HG03342 (cell line): ENCODE results near the gene NCAM2.
"Not testable (repeated sequence)": the region's sequence is repeated elsewhere in the genome, so short reads cannot be mapped to it uniquely, and the experiment has no call there.

Source experiments
- ATAC-seq: cut with Tn5 transposase; IDR thresholded peaks from one replicate; pipeline ENCODE4 v1.9.1; 2021; ENCODE audit warnings: mild to moderate bottlenecking, moderate library complexity; ENCODE audit not compliant: unreplicated experiment

NCAM2 gene

DNA sequence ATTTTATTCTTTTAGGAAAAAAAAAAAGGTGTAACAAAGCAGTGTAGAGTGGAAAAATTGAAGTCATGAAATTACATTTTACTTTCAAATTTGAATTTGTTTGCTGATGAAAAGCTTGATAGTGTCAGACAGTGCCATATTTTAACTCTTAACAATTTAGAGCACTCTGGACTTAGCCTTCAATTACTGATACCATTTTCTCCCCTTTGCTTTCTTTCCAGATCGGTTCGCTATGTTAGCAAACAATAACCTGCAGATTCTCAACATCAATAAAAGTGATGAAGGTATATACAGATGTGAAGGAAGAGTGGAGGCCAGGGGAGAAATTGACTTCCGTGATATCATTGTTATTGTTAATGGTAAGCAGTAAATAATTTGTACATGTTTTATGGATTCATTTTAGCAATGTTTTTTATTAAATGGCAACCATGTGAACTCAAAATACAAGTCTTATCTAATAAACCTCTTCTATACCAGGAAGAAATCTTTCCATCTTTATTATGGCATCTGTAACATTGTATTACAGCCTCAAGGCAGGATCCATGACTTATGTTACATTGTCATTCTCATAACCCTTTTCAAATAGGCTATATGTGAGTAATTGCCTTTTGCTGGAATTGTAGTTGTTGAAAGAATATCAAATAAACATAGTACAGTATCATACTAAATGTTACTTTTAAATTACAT is 293.8 kb downstream of the NCAM2 start:
- ATAC-seq = no peak

DNA sequence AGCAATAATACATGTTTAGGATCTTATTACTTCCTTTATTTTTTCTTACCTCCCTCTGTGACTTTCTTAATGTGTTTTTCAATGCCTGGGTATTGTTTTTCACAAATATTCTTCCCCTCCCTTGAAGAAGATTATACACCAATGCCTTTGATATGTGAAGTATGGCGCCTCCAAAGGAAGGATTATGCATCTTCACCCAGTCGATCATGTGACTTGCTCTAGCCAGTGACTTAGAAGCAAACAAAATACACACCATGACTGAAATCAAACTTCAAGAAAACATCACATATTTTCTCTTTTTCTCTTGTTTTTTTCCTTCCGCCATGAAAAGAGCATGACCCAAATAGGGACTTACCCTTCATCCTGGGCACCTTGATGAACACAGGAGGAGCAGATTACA is 297.1 kb downstream of the NCAM2 start:
- no peak for ATAC-seq

DNA sequence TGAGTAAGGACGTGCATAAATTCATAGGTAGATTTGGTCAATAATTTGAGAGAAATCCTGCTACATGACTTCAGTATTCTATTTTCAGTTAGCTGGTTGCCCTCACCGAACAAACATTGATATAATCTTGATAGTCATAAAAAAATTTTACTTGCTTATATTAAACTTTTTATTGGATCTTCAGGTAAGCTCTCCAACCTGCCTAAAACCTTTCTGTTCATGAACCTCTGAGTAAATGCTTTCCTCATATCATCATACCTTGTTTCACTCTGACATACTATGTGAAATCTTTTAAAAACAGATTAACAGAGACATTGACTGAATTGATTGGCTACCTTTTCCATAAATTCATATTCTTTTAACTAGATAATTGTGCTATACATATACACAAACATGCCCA is 299.0 kb downstream of the NCAM2 start:
- no peak for ATAC-seq

DNA sequence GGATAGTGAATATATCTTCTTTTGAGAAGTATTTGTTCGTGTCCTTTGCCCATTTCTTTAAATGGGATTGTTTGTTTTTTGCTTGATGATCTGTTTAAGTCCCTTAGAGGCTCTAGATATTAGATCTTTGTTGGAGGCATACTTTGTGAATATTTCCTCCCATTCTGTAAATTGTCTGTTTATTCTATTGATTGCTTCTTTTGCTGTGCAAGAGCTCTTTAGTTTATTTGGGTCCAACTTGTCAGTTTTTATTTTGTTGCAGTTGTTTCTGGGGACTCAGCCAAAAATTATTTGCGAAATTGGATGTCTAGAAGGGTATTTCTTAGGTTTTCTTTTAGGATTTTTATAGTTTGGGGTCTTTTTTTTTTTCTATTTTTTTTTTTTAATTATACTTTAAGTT is 302.8 kb downstream of the NCAM2 start:
- no peak for ATAC-seq

DNA sequence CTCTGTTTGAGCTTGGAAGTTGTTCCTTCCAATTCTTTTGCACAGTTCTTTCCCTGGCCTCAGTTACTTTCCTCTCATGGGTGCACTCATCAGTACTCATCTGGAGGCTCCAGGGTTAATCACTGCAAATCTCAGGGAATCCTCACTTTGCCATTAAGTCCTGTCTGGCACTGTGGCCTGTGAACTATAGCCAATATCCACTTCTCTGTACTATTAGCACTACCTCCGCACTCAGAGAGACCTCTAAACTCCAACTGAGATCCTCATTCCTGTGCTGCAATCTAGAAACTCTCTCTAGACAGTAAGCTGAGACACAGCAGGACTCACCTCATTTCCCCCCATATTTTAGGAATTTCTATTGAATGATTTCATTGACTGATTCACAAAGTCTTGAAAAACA is 311.3 kb downstream of the NCAM2 start:
- ATAC-seq = no peak

DNA sequence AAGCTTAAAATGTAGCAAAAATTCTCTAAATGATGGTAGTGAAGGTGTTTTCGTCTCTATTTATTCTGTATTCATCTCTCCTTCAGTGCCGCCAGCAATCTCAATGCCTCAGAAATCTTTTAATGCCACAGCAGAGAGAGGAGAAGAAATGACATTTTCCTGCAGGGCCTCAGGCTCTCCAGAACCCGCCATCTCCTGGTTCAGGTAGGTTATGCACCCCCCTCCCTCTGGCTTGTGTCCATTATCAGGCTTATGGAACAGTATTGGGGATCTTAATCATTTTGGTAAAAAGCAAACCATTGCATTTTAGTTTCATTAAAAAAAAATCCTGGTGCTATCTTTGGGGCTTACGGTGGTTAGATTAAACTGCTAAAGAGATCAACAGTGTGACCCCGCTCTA is 326.1 kb downstream of the NCAM2 start:
- ATAC-seq = no peak

DNA sequence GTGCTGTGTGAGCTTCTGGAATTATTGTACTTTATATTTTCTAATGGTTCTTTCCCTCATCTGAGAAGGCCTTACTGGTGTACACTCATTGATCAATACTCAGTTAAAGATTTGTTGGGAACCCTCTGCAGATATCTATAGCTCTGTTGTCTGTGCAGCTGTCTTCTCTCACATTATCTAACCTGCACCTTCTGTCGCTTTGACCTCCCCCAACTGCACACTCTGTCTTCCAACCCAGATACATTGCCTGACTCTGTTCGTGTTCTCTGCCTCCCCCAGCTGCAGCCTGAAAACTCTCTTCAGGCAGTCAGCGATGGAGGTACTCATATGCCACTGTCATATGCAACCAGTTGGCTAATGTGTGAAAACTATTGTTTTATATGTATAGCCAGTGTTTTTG is 334.3 kb downstream of the NCAM2 start:
- no peak for ATAC-seq

DNA sequence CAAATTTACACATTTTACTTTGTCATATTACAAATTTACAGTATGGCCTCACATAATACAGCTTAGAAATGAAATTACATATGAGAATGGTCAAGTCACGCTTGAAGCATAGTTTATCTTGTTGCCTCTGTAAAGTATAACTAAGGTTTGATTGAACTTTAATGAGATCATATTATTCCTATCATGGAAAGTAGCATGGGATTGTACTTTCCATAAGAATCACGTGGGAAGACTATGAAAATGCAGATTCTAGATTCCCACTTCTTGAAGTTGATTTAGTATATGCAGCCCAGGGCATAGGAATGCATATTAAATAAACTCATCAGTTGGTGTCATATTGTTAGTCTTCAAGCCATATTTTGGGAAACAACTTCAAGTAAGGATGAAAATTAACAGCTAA is 342.8 kb downstream of the NCAM2 start:
- ATAC-seq = no peak

DNA sequence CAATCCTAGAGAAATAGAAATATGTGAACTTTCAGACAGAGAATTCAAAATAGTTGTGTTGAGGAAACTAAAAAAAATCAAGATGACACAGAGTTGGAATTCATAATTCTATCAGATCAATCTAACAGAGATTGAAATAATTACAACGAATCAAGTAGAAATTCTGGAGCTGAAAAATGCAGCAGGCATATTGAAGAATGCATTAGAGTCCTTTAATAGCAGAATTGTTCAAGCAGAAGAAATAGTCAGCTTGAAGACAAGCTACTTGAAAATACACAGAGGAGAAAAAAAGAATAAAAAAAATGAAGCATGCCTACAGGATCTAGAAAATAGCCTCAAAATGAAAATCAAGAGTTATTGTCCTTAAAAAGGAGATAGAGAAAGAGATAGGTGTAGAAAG is 347.1 kb downstream of the NCAM2 start:
- ATAC-seq = no peak

DNA sequence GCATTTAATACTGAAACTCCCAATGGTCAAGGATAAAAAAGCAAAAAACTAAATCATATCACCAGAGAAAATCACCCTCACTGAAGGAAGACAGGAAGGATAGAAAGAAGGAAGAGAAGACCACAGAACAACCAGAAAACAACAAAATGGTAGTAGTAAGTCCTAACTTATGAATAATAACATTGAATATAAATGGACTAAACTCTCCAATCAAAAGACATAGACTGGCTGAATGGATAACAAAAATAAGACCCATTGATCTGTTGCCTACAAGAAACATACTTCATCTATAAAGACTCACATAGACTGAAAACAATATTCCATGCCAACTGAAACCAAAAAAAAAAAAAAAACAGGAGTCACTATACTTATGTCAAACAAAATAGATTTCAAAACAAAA is 347.7 kb downstream of the NCAM2 start:
- ATAC-seq = no peak

DNA sequence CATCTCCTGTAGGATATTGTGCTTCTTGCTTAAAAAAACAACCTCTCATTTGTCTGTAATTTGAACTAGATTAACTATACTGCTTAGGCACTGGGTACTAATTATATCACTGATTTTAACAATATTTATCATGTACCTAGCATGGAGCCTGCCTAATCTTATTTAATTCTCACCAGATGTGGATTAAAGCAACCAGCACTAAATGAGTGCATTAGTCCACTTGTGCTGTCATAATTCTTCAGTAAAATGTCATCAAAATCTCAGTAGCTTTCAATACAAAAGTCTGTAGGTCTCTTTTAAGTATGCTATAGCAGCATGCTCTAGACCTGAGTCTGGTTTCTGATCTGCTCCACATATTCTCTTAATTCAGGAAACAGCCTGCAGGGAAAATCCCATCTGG is 368.1 kb downstream of the NCAM2 start:
- ATAC-seq = no peak

DNA sequence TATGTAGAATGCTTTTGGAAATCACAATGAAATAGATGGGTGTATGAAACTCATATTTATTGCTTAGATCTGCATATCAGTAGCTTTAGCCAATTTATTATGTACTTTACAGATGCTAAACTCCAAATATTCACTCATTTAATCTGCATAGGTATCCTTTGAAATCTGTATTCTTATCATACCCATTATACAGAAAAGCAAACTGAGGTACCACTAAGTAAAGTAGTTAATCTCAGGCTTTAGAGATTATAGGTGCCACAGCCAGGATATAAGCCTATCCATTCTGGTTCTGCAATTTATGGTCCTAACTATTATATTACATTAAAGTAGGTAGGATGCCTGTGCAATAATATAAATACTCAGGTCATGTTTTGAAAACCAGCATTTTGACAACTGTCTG is 369.4 kb downstream of the NCAM2 start:
- ATAC-seq = no peak

DNA sequence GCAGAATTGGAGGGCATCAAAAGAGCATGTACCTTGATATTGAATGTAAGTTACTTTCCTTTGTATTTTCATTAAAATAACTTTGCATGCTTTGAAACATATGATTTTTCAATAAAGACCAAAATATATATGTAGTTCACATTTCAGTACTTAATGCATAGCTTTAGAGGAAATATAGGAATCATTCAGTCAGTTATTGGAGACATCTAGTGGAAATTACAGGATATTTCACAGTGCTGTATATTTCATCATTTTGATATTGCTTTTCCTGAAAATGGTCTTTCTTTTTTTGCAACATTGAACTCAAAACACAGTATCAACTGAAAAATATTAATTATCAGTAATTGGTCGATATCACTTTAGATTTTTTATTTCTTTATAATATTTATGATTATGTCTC is 375.8 kb downstream of the NCAM2 start:
- ATAC-seq = no peak

DNA sequence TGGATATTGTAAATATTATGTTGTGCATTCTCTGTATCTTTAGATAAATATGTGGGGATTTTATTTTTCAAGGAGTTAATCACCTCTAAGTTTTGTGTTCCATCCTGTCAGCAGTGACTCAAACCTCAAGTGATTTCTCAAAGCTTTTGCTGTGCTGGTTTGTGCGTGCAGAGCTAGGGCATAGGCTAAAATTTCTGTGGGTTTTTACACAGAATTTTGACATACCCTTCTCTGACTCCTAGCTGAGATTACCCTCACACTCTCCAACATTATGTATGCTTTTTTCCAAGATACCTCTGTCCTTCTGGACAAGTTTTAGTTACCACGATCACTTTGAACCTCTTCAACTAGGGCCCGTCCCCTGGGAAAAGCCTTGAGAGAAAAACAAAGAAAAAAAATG is 384.9 kb downstream of the NCAM2 start:
- ATAC-seq = no peak

DNA sequence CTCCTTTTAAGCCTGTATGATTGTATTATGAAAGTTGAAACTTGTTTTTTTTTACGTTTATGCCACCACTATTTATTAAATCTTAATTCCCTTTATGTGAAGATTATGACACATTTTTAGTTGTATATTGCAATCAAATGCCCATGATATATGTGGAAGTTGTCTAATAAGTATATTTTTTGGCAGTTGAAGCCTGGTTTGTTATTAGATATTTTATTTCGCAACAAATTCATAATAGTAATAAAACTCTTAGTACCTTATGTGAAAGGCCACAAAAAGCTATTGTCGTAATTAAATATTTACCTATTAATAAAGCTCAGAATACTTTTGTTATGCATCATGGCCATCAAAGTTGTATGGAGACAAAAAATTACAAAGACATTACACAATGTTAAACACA is 386.8 kb downstream of the NCAM2 start:
- ATAC-seq = no peak

DNA sequence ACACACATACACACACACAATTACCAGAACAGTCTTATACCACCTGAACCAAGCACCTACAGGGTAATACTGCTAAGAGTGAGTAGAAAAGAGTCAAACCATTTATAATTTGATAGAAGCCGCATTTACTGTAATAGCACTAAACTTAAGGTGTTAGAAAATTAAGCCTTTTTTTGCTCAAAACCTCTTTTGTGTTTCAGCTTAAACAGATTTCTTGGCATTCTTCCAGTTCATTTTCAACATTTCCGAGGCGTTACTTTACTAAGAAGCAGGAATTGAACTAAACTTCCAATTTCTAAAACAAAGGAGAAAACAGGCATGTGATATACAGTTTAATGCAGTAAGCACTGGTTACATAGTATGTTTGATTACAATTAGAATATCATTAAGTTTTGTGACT is 387.2 kb downstream of the NCAM2 start:
- no peak for ATAC-seq

DNA sequence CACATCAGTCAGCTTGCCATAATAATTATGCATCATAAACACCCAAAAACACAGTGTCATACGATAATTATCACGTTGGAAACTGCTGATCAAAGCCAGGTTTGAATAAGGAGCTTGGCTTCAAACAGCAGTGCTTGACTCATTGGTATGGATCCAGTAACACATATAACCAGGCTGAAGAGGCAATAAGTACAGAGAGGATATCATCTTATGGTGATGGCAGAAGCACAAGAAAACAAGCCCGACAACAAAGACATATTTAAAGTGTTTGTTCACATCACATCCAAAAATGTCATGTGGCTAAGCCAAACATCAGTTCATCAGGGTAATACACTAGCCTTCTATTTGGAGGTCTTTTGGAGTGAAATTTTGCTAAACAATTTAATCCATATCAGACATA is 389.7 kb downstream of the NCAM2 start:
- no peak for ATAC-seq

DNA sequence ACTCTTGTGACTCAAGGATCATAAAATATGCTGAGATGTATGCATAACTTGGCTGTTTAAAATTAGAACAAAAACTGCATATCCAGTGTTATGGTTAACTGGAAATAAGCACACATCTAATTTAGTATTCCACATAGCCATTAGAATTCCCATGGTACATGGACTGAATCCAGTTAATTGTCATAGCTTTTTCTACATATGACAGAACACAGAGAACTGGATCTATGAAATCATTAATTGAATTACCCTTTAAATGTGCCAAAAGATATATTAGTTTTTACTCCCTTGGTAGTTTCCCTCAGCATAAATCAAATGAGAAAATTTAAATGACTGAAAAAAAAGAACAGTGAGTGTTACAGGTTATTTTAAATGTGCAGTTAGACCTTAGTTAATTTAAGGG is 395.9 kb downstream of the NCAM2 start:
- no peak for ATAC-seq

DNA sequence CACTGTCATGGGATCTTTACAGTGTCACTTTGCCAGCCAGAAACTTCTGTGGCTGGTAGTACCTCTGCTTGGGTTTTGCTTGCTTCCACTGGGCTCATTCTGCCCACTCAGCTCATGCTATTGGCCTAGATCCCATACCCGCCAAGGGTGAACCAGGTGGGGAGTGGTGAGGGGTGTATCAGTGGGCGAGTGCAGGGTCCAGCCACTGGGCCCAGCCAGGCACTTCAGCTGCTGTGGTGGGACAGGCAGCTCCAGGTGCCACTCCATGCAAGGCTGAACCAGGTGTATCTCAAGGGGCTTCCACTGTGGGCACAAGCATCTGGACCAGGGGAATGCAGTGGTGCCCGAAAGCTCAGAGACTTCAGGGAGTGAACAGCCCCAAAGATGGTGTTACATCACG is 398.2 kb downstream of the NCAM2 start:
- no peak for ATAC-seq

DNA sequence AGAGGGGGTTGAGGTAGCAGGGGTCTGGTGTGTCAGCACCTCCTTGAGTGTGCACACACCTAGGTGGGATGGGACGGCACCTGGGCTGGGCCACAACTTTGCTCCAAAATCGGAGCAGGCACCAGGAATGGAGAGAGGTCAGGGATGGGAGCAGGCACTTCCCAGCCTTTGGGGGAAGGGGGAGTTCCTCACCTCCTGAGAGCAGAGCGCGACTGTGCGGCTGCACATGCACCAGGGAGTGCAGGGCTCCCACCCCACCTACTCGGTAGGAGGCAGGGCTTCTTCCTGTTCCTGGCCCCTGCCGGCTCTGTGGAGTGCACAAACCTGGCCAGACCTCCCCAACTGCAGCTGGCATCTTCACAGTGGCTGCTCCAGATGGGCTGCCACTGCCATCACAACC is 399.3 kb downstream of the NCAM2 start:
- no peak for ATAC-seq

DNA sequence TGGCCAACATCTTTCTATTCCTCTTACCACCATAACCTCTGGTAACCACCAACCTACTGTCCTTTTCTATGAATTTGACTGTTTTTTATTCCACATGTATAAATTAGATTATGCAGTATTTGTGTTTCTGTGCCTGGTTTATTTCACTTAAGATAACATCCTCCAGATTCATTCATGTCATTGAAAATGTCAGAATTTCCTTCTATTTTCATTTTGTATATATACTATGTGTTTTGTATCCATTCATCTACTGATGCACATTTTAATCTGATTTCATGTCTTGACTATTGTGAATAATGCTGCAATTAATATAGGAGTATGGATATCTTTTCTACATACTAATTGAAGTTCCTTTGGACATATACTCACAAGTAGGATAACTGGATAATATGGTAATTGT is 403.2 kb downstream of the NCAM2 start:
- no peak for ATAC-seq

DNA sequence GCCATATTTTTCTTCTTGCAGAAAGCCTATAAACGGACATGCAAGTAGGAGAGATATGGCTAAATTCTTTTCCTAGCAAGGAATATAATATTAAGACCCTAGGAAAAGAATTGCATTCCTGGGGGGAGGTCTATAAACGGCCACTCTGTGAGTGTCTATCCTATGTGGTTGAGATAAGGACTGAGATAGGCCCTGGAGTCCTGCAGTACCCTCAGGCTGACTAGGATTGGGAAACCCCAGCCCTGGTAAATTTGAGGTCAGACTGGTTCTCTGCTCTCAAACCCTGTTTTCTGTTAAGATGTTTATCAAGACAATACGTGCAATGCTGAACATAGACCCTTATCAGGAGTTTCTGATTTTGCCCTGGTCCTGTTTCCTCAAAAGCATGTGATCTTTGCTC is 404.0 kb downstream of the NCAM2 start:
- not testable (repeated sequence) for ATAC-seq

DNA sequence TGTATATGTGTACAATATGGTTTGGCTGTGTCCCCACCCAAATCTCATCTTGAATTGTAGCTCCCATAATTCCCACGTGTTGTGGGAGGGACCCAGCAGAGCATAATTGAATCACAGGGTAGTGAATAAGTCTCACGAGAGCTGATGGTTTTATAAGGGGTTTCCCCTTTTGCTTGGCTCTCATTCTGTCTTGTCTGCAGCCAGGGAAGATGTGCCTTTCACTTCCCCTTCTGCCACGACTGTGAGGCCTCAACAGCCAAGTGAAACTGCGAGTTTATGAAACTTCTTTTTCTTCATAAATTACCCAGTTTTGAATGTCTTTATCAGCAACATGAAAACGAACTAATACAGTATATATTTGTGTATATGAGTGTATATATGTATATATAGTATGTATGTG is 406.1 kb downstream of the NCAM2 start:
- ATAC-seq = not testable (repeated sequence)

DNA sequence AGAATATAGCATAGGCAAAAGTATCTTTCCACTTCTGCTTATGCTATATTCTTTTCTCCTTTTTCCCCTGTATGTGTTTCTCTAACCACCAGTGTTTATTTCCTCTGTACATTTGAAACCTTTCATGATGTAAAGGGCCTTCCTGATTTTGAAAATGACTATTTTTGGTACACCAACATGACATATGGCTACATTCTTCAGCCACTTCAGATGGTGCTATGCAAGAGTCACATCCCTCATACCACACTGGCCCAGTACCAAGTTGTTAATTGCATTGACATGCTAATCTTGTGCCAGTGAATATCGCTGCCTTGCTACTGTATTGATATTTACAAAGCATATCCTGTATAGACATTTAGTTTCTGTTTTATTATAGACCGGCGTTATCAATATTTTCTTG is 408.7 kb downstream of the NCAM2 start:
- ATAC-seq = no peak
